SW480 (cell line): Measurements from ENCODE around the gene MFRP.

Experiments
- DNase-seq: peaks from one replicate; pipeline ENCODE4 v3.0.0-alpha.2; 2016; ENCODE audit warnings: low spot score

Gene MFRP

DNA sequence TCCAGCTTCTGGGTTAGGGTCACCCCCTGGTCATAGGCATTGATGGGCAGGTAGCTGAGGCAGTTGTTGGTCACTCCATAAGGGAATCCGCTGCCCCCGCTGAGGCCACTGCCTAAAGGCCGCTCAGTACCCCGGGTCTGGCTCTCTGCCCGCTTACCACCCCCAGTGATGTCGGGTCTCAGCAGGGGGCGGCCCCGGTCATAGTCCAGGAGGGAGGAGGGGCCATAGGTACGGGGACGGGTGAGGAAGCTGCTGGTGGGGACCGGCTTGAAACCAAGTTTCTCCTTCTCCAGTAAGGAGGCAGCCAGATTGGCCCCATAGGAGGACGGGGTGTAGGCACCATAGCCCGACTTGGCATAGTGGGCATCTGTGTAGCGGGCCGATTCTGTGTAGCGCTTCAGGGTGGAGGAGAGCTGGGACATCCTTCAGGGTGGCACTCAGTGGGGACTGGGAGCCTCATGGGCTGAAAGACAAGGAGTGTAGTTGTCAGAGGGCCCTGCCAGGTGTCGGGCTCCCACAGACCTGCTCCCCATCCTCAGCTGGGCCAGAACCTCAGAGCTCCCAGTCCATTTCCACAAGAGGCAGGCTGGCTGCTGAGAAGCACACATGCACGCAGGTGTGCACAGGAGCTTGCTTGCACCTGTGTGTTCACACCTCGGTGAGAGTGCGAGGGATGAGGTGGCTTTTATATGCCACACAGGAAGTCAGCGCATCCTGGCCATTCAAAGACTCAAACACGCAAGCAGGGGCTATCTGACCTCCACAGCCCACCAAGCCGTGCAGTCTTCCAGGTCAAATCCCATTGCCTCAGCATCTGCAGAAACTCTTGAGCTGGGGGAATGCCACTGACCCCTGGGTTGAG lies 26.8 kb upstream of the MFRP start:
- DNase-seq, result no peak

DNA sequence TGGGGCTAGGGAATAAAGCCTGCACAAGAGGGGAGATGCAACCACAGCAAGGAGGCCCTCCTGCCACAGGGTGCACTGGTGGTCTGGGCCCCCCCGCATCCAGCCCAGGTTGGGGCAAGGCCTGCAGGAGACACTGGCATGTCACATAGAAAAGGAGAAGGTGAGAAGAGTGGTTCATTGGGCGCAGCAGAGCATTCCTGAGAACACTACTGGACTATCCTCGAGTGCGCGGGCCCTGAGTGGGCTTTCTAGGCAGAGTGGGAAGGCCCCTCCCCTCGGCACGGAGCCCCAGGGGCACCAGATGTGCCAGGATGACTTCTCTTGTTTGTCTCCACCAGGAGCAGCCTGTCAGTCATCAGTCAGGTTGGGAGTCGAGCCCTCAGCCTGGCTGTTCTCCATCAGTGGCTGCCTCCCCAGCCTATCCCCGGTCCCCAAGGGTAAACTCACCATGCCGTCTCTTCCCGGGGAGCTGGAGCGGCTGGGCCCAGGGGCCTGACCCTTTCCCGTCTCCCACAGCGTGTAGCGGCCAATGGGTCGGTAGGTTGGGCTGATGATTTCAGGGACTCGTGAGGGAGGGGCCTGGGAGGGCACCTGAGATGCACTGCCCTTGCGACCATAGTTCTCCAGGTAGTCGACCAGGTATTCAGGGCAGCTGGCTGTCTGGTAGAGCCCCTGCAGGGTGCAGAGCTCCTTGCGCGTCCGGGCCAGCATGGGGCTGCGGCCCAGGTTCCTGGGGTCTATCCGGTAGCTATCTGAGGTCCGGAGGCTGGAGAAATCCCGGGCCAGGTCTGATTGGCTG lies 26.0 kb upstream of the MFRP start:
- DNase-seq, result no peak

DNA sequence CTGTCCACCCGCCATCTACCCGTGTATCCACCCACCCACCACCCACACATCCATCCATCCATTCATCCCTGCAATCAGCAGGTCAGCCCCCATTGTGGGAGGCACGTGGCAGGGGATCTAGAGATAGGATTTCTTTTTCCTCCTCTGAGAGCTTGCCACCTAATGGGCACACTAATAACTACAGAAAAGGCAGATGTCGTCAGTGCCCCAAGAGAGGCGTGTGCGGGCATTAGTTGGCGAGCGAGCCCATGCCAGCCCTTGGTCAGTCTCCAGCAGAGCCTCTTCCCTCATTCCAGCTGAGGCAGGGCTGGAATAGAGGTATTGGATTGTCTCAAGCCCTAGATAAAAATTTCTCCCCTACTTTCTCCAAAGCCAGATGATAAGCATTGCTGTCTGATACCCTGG lies 25.3 kb upstream of the MFRP start:
- peak; percentile 47 for DNase-seq

DNA sequence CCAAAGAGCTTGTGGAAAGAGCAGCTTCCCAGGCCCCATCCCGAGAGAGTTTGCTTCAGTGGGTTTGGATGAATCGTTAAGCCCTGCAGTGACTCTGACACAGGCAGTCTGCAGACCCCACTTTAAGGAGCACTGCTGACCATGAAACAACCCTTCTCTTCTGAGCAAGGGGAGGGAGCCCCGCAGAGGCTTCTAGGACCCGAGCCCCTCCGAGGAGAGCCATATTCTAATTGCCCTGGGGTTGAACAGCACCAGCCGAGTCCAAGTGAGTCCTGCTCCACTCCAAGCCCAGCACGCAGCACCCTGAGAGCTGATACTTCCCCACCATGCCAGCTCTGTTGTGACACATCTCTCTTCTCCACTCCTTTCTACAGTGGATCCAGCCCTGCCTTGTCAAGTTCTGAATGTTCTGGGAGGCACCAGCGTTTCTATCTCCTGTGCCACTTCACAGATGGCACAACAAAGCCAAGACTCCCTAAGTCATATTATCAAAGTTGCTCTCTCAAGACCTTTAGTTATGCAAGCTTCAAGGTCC lies 24.6 kb upstream of the MFRP start:
- no peak for DNase-seq

DNA sequence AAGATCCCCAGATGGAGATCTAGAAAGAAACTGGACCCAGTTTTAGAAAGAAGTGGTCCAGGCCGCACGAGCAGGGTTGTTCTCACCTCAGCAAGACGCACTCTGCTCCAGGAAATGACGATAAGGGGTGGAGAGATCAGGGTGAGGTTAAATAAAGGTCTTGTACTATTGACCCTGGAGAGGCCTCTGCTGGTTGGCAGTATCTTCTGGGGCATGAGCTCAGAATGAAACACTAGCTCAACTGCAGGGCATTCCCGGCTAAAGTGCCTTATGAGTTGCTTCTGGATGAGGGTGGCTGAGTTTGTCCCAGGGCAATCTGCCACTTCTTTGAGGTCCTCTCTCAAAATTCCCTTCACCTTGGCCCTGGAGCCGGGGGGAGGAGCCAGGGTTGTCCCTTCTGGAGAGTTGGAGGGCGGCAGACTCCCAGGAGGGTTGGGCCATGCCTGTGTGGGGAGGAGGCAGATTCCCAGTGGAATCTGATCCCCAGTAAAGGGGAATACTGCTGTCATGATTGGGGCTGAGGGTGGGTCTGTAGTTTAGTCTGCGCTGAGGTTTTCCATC lies 24.1 kb upstream of the MFRP start:
- no peak for DNase-seq

DNA sequence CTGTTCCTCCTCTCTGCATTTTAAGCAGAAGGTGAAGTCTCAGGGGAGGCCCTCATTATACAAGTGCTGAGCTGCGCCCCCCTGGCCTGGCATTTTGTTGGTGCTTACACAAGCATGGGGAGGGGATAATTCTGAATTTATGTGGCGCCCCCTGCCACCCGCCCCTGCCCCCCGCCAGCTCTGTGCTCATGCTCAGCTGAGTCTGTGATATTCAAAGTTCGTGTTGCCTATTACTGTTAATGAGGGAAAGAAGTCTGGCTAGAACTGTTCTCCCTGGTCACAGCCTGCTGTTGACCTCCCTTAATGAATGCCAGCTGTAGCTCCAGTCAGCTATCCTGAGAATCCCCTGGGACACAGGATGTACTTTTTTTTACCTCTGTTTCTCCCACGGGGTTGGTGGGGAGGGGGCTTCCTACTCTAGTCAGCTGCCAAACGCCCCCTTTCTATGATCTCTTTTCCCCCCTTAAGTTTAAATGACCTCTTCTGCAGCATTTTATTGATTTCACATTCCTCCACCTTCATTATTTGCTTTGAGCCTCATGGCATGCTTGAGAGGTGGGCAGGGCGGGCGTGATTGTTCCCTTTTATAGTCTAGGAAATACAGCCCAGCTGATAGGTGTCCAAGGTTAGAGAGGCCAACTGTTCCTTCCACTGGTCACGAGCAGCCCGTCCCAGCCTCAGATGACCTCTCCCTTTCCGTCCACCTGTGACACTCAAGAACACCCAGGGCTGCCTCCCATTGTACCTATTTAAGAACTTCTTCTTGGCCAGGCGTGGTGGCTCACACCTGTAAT lies 22.8 kb upstream of the MFRP start:
- DNase-seq, result no peak

DNA sequence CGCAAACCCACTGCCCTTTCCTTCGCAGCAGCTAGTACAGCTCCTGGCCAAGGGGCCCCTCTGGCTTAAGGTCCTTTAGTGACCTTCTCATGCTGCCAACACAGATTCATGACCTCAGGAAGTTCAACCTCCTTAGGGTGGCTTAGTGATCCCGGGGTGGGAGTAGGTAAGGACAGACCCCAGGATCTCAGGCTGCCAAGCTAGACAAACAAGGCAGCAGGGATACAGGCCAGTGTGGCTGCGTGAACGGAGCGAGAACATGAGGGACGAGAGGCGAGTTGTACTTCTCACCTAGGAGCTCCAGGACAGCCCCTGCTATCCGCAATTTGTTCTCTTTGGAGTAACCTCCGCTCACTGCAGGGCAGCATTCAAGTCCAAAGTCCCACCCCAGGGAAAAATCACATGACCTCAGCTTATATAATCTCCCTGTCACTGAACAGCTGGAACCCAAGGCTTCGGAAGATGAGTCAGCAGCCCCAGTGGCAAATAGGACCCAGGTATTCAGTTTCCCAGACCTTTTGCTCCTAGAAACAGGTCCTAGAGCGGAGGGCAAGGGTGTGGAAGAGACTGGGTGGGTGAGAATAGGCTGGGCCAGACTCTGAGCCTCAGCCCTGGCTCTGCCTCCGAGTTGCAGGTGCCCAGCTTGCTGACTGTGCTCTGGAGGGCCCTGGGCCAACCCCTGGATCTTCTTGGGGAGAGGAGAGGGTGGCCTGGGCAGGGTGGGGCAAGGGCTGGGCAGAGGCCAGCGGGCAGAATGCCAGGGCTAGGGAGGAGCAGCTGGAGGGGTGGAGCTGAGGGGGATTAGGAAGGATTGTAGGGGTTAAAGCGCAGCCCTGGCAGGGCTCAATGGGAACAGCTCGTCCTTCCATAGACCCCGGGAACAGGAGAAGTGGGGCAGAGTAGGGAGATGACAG lies 21.9 kb upstream of the MFRP start:
- DNase-seq, result peak; percentile 77

DNA sequence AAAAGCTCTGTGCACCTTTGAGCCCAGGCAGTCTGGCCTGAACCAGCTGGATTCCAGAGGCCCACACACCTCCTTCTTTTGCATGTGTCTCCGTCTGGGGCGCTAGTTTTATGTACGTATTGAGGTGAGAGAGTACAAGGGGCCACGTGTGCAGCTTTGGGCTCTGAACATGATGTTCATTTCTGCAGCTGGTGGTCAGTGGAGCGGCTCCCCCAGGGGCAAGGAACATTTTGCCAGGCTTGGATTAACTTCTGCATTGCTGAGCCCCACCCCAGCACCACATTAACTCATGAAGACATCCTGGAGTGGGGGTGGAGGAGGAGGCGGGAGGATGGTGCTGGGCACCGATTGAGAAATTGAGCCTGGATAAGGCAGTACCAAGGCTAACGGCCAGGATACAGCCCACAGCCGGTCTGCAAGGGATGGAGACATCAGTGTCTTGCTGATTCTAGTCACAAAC lies 21.2 kb upstream of the MFRP start:
- no peak for DNase-seq

DNA sequence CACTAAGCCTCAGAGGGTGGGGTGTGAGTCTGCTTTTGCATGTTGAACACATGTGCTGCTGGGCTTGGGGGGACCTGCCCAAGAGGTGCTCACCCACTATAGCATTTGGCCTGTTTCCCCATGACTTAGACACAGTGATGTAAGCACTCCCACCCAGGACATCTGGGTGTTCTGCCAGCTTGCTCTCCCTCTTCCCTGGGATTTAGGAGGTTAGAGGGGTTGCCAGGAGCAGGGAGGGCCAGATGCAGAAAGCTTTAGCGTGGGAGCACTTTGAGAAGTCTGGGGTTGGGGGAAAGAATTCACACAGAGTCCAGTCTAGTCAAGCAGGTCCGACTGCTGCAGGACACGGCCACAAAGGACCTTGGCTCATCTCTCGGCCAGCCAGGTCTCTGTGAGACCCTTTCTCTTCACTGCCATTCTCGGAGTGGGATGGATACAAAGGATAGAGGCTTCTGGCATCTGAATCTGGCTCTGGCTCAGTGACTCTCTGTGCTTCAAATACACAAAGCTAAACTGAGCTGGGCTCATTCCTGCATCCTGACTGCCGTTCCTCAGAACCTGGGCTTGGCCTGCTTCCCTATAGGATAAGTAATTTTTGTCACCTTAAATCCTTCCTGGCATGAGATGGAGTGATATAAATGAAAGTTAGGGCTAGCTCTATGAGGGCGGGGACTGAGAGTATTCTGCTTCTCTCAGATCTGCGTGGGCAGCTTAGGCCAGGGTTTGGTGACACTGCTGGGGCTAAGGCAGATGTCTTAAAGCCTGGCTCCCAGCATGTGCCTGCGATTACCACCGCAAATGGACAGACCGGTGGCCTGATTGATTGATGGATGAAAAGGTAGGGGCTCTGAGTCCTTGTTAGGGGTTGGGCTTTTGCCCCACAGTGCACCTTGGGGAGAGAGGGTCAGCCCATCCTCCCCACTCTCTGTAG lies 20.4 kb upstream of the MFRP start:
- no peak for DNase-seq

DNA sequence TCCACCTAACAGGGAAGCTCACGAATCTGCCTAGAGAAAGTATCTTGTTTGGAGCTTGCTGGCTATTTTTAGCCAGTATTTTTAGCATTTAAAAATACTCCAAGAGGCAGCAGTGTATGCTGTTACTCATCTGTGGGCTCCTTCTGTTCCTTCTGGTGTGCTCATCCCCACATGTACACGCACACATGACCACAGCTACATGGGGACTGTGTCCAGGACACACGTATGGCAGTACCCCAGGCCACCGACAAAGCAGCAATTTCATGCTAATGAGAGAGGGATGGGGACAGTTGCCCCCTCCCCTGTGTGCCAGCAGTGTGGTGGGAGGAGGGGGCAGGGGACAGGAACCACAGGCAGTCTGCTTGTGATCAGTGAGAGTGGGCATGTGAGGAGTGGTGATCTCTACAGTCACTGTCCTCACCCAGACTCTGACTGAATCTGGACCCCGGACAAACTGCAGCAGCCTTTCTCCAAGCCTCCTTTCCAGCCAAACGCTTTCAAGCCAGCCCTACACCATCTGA lies 18.6 kb upstream of the MFRP start:
- DNase-seq, result no peak

DNA sequence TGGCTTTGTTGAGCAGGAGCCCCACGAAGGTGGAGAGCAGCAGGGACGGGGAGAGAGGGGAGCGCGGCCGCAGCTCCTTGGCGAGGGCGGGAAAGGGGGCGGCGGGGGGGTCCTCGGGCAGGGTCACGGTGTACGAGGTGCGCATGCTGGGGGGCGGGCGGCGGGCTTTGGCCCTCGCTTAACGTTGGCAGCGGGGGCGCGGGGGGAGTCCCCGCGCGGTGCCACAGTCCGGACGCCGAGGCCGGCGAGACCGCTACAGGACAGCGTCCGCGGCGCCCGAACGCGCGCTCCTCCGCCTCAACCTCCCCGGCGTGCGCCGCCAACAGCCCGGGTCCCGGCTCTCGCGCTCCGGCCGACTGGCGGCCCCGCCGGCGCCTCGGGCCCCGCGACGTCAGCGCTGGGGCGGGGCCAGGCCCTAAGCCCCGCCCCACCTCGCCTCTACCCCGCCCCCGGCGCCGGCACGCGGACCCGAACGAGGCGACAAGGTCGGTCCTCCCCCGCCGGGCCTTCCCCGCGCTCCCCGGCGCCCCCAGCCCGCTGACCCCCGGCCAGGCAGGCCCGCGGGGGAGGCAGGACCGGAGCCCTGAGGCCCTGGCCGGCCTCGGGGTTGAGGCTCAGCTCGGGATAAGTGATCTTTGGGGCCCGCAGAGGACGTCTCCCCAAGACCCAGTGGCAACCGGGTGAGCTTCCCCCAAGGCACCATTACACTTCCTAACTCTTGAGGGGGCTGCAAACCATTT lies 17.5 kb upstream of the MFRP start:
- DNase-seq, result no peak

DNA sequence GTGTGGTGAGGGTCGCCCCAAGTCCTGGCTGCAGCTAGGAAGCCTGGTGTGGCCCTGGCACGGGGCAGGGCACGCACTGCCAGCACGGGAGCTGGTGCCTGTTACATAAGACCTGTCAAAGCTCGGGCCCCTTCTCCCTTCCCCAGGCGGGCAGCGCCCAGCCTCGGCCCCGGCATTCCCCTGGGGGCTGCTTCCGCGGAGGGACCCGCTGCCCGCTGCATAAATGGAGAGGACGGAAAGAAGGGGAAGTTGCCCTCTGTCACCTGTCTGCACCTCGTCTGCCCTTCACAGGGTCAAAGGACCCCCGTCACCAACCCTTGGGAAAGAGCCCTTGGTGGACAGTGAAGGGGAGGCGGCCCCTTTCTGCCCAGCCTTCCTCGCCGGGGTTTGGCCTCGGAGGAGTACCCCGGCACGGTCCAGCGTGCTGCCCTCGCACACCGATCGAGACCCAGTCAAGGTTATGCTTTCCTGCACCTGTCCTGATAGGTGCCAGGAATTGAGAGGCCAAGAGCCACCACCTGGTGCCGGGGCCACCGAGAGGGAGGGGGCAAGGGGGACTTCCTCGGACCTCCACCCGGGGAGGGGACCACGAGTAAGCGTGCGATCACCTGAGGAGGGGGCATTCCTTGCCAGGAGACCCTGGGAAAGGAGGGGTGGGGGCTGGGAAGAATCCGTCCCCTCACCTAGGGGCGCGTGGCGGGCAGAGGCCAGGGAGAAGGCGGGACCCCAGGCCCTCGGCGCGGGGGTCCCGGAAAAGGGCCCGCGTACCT lies 16.8 kb upstream of the MFRP start:
- no peak for DNase-seq

DNA sequence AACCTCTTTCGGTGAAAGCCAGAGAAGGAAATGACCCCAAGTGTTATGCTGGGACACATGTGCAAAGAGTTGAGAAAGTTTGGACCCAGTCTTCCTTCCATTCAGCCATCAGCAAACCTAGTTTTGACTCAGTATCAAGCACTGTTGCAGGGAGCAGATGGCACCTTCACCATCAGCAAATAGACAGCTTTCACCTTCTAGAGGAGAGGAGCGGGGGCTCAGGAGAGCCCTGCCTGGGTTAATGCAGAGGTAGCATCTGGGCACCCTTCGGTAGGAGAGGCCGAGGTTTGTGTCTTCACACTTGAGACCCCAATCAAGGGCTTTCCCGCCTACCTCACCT lies 16.2 kb upstream of the MFRP start:
- DNase-seq, result no peak

DNA sequence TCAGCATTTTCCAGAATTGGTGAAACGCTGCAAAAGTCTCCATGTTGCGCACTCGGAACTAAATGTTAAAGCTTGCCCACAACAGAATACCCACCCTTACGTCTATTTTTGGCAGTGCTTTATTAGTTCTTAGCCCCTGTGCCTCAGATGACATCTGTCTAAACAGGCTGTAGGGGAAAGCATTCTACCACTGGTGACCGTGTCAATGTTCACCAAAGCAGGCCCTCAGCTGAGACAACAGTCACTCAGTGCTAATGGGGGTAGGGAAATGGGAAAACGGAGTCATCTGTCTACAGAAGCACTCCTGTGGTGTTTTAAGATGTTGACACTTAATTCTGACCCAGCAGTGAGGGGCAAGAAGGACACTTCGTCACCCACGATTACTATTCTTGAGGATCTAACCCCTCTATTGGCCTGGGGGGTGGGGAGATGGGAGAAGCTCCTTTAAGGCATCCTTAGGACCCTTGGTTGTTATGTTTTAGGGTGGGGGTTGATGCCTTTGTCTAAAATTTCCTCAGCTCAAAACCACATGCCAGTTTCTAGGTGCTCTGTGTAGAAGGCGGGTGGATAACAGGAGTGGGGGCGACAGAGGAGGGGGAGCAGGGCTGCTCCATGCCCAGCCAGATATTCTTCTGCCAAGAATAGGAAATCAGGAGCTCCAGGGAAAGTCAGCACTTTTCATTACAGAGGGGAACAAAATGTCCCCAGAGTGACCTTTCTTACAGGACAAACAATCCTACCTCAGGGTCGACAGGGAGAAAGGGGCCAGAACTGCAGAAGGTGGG lies 15.6 kb upstream of the MFRP start:
- no peak for DNase-seq

DNA sequence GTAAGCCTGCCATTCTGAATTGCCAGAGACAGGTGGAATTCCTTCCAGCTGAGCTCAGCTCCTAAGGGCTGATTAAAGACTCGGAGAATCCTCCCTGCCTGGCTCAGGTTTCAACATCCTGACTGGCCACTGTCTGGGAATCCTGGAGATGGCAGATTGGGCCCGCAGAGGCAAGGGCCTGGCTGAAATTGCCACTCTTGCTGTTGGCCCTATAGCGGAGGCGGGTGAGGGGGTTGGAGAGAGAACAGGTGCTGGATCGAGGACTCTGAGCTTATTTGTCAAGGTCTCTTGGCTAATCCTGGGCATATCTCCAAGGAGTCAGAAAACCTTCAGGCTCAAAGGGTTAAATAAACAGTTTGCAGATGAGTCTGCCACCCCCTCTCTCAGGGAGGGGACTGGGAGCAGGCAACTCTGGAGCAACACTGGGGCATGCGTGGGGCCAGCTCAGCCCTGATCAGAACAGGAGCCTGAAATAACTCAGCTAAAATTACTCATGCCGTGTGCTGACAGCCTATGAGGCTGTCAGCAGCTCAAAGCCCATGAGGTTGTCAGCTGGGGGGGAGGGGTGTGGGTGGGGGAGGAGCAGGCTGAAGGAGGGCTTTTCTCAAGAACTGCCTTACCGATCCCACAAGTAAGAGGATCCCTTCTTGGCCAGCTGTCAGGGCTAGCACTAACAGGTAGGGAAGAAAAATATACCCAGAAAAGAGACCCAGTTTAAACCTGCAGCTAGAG lies 14.7 kb upstream of the MFRP start:
- peak; percentile 65 for DNase-seq
